Hepatocyte (in vitro differentiated cells): Measurements from ENCODE around the gene MAP7. TPM values are rescaled to one million over a fixed set of nuclear protein-coding genes. Genes with fewer than 3 reads are reported as not detected.

Experiments used
- DNase-seq: peaks from one replicate; pipeline ENCODE4 v3.0.0-alpha.2; 2016; ENCODE audit warnings: low spot score
- H2AFZ ChIP-seq: fragments of 200-600 bp; sonication (generic); 2 replicates; pipeline ENCODE4 v1.6.0; 2016; ENCODE audit warnings: antibody characterized with exemption, mild to moderate bottlenecking
- H3K27ac ChIP-seq: fragments of 200-600 bp; sonication (generic); 2 replicates; pipeline ENCODE4 v1.5.1; 2016; ENCODE audit warnings: mild to moderate bottlenecking
- H3K27me3 ChIP-seq: fragments of 200-600 bp; sonication (generic); 2 replicates; pipeline ENCODE4 v1.6.1; 2016
- H3K36me3 ChIP-seq: fragments of 200-600 bp; sonication (generic); replicated peaks from 2 replicates; pipeline ENCODE4 v1.5.1; 2016; ENCODE audit warnings: low read depth; ENCODE audit not compliant: insufficient read depth
- H3K4me1 ChIP-seq: fragments of 200-600 bp; sonication (generic); 2 replicates; pipeline ENCODE4 v1.5.1; 2016; ENCODE audit warnings: mild to moderate bottlenecking, moderate library complexity; ENCODE audit not compliant: insufficient read depth
- H3K4me2 ChIP-seq: fragments of 200-600 bp; sonication (generic); 2 replicates; pipeline ENCODE4 v1.6.0; 2016
- H3K4me3 ChIP-seq: fragments of 200-600 bp; sonication (generic); 2 replicates; pipeline ENCODE4 v1.5.1; 2016; ENCODE audit warnings: mild to moderate bottlenecking
- H3K79me2 ChIP-seq: fragments of 200-600 bp; sonication (generic); 2 replicates; pipeline ENCODE4 v1.6.0; 2017; ENCODE audit warnings: mild to moderate bottlenecking
- H3K9me2 ChIP-seq: fragments of 200-600 bp; sonication (generic); replicated peaks from 2 replicates; pipeline ENCODE4 v1.6.0; 2017; ENCODE audit warnings: mild to moderate bottlenecking; ENCODE audit not compliant: insufficient read depth
- H3K9me3 ChIP-seq: fragments of 200-600 bp; sonication (generic); 2 replicates; pipeline ENCODE4 v1.5.1; 2016; ENCODE audit warnings: low read depth, mild to moderate bottlenecking
- H4K20me1 ChIP-seq: fragments of 200-600 bp; sonication (generic); 2 replicates; pipeline ENCODE4 v1.6.0; 2016; ENCODE audit warnings: mild to moderate bottlenecking; ENCODE audit not compliant: insufficient read depth, poor library complexity, severe bottlenecking
- CTCF ChIP-seq: fragments of 200-600 bp; sonication (generic); IDR thresholded peaks from 2 replicates; pipeline ENCODE4 v1.5.1; 2016; ENCODE audit warnings: antibody characterized with exemption, mild to moderate bottlenecking; ENCODE audit not compliant: poor library complexity
- EZH2 ChIP-seq: fragments of 200-600 bp; sonication (generic); IDR thresholded peaks from 2 replicates; pipeline ENCODE4 v1.6.1; 2016; ENCODE audit warnings: antibody characterized with exemption, mild to moderate bottlenecking, borderline replicate concordance
- EZH2phosphoT487 ChIP-seq: fragments of 200-600 bp; sonication (generic); IDR thresholded peaks from one replicate; pipeline ENCODE4 v1.6.1; 2018; ENCODE audit warnings: antibody characterized with exemption, mild to moderate bottlenecking, low read depth, moderate library complexity; ENCODE audit not compliant: unreplicated experiment, severe bottlenecking
- WGBS: methylation state at CpG from one replicate; pipeline ENCODE4 v1.1.6; 2016; ENCODE audit warnings: low lambda C conversion rate; ENCODE audit errors: missing lambda C conversion rate; 5-methylcytosine and 5-hydroxymethylcytosine counted together
- polyA plus RNA-seq: library from polyadenylated mRNA; unstranded; fragments of >200 nt; fragmentation: Nextera tagmentation; extraction: Ambion mirVana; gene quantifications from 2 replicates; pipeline ENCODE4 v1.2.1, GENCODE V29; 2016
- total RNA-seq: library from RNA; depleted of rRNA; stranded (reverse); fragments of >200 nt; gene quantifications from 2 replicates; pipeline ENCODE4 v1.2.3, GENCODE V29; 2014

MAP7 gene
- total and polyA plus RNA-seq, 2 experiments from 2014 or later: 13.4 to 22.9 TPM

- no peak for TF ChIP-seq CTCF
- TF ChIP-seq EZH2: no peak
- TF ChIP-seq EZH2phosphoT487: no peak
- 78% methylated on average over 4 of the region's 4 CpGs for WGBS
Measured at GRCh38 chr6:136318676-136319075, 231.5 kb downstream of the MAP7 start.

DNA sequence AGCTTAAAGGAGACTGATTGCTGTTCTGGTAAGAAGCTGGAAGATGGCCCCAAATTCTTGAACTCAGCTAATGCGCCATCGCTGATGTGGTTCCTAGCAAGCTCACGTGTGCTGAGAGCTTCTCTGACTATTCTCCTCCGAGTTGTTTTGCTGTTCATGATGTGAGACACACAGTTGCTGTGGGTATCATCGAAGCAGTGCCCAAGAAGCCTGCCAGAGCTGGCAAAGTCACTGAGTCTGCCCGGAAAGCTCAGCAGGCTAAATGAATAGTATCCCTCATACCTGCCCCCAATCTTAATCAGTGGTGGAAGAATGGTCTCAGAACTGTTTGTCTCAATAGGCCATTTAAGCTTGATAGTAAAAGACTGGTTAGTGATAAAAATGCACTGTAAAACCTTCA lies 232.3 kb downstream of the MAP7 start:
- no peak overlapping the region for H3K27ac ChIP-seq
- no peaks in the 10 kb centered on the region for H3K9me3 ChIP-seq
- WGBS: 72% methylated on average over 6 of the region's 6 CpGs
- H2AFZ ChIP-seq: no peak overlapping the region
- TF ChIP-seq CTCF (no peak), EZH2 (no peak), EZH2phosphoT487 (no peak)
- no peaks in the 10 kb centered on the region for H4K20me1 ChIP-seq
- no peaks in the 10 kb centered on the region for H3K36me3 ChIP-seq
- H3K4me2 ChIP-seq: no peak overlapping the region
- H3K4me3 ChIP-seq: no peak overlapping the region
- H3K79me2 ChIP-seq: no peaks in the 10 kb centered on the region
- H3K4me1 ChIP-seq: no peaks in the 10 kb centered on the region
- no peaks in the 10 kb centered on the region for H3K9me2 ChIP-seq
- H3K27me3 ChIP-seq: no peaks in the 10 kb centered on the region
- no peak for DNase-seq

More at GRCh38 chr6:136318676-136319075, 231.5 kb downstream of the MAP7 start:
- Histone ChIP-seq H3K4me1 (no peaks in the 10 kb centered on the region), H3K9me3 (no peaks in the 10 kb centered on the region), H3K36me3 (no peaks in the 10 kb centered on the region), H3K4me3 (no peak overlapping the region), H3K4me2 (no peak overlapping the region), H2AFZ (no peak overlapping the region), H3K27ac (no peak overlapping the region), H4K20me1 (no peaks in the 10 kb centered on the region), H3K9me2 (no peaks in the 10 kb centered on the region), H3K27me3 (no peaks in the 10 kb centered on the region), H3K79me2 (no peaks in the 10 kb centered on the region)
- DNase-seq: no peak

GRCh38 chr6:136317021-136317694 lies 233.1 kb downstream of the MAP7 start:
- no peak overlapping the region for H3K4me3 ChIP-seq
- WGBS: 35% methylated on average over 5 of the region's 5 CpGs
- no peaks in the 10 kb centered on the region for H3K9me2 ChIP-seq
- no peaks in the 10 kb centered on the region for H3K36me3 ChIP-seq
- peak; percentile 84 for TF ChIP-seq CTCF
- no peak for TF ChIP-seq EZH2phosphoT487
- H2AFZ ChIP-seq: no peak overlapping the region
- peak; percentile 82 for DNase-seq
- H3K27me3 ChIP-seq: no peaks in the 10 kb centered on the region
- H3K27ac ChIP-seq: no peak overlapping the region
- H3K4me1 ChIP-seq: no peaks in the 10 kb centered on the region
- H3K79me2 ChIP-seq: no peaks in the 10 kb centered on the region
- no peaks in the 10 kb centered on the region for H3K9me3 ChIP-seq
- no peaks in the 10 kb centered on the region for H4K20me1 ChIP-seq
- H3K4me2 ChIP-seq: no peak overlapping the region

- 89% methylated on average over 4 of the region's 4 CpGs for WGBS
- TF ChIP-seq CTCF: no peak
- DNase-seq: no peak
Measured at GRCh38 chr6:136315594-136315993, 234.6 kb downstream of the MAP7 start.

More at GRCh38 chr6:136315594-136315993, 234.6 kb downstream of the MAP7 start:
- no peaks in the 10 kb centered on the region for H3K36me3 ChIP-seq
- no peaks in the 10 kb centered on the region for H3K79me2 ChIP-seq
- H3K27me3 ChIP-seq: no peaks in the 10 kb centered on the region
- no peak overlapping the region for H3K4me3 ChIP-seq
- no peak overlapping the region for H3K27ac ChIP-seq
- H2AFZ ChIP-seq: no peak overlapping the region
- no peak overlapping the region for H3K4me2 ChIP-seq
- no peaks in the 10 kb centered on the region for H4K20me1 ChIP-seq
- H3K4me1 ChIP-seq: no peaks in the 10 kb centered on the region
- no peaks in the 10 kb centered on the region for H3K9me2 ChIP-seq
- H3K9me3 ChIP-seq: no peaks in the 10 kb centered on the region
